Pulmonary artery endothelial cell (primary cell): ENCODE results near the gene SEMA5B. TPM values are rescaled to one million over a fixed set of nuclear protein-coding genes. Genes with fewer than 3 reads are reported as not detected.

Source experiments
- DNase-seq: peaks from one replicate; pipeline ENCODE4 v3.0.0-alpha.2; 2011; ENCODE audit warnings: low read depth, low spot score
- total RNA-seq: library from RNA; depleted of rRNA; stranded (reverse); fragments of >200 nt; gene quantifications from 2 replicates; pipeline ENCODE4 v1.2.3, GENCODE V29; 2014

SEMA5B gene
- total RNA-seq, 1 donor from 2014 or later: not detected

DNA sequence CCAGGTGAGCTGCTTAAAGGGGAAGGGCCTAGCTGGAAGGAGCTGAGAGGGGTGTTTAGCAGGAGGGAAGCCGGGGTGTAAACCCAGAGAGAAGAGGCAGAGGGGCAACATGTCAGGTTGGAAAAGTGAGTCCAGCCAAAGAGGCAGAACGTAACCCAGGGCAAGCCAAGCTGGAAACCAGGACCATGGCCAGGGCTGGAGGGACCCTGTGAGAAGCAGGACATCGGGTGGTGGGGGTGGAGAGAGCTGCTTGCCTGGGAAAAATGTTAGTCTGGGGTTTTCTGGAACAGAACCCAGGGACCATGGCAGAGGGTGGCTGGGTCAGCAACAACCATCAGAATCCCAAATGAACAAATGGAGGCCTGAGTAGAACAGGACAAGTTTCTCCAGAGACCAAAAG lies 32.6 kb downstream of the SEMA5B start:
- no peak for DNase-seq

GRCh38 chr3:122993124-122993978 lies 34.2 kb downstream of the SEMA5B start:
- no peak for DNase-seq

DNA sequence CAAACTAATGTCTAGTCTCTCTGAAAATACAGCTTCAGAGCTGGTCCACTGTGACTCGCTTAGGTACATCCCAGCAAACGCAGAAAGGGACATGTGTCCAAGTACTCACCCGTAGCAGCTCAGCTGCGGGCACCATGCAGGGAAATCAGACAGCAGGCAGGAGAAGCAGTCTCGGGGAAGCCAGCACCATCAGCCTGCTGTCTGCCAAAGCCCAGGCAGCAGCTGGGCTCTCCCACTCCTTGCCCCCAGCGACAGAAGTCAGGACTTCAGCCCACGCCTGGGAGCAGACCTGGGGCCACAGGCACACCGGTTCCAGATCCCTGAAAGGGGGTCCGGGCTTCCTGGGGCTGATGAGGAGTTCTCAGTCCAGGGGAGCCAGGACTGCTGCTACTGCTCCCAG lies 34.9 kb downstream of the SEMA5B start:
- no peak for DNase-seq

GRCh38 chr3:122992133-122992532 lies 35.4 kb downstream of the SEMA5B start:
- no peak for DNase-seq

DNA sequence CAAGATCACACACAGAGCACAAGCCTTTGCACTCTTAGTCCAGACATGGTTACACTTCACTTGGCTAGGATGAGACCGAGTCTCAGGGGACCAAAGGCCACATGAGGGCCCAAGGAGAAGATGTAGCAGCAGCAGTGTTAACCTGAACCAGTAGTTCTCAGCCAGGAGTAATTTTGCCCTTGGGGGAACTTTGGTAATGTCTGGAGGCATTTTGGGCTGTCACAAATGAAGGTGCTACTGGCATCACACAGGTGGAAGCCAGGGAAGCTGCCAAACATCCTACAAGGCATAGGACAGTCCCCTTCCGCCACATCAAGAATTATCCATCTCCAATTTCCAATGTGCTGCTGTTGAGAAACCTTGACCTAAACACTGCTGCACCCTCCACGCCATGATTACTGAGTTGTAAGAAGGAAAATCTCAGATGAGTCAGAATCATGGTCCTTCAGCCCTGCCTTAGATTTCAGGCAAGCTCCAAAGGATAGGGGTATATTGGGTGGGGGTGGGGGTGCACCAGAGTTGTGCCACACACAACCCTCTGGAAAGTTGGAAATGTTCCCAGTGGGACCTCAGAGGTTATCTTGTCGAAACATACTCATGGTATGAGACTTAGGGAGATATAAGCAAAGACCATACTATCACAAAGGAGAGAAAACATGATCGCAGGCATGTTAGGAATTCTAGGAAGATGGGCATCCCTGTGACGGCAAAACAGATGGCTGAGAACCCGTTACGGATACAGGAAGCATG lies 36.2 kb downstream of the SEMA5B start:
- DNase-seq: no peak

GRCh38 chr3:122989856-122990575 lies 37.5 kb downstream of the SEMA5B start:
- no peak for DNase-seq

GRCh38 chr3:122988508-122988907 lies 39.1 kb downstream of the SEMA5B start:
- no peak for DNase-seq

DNA sequence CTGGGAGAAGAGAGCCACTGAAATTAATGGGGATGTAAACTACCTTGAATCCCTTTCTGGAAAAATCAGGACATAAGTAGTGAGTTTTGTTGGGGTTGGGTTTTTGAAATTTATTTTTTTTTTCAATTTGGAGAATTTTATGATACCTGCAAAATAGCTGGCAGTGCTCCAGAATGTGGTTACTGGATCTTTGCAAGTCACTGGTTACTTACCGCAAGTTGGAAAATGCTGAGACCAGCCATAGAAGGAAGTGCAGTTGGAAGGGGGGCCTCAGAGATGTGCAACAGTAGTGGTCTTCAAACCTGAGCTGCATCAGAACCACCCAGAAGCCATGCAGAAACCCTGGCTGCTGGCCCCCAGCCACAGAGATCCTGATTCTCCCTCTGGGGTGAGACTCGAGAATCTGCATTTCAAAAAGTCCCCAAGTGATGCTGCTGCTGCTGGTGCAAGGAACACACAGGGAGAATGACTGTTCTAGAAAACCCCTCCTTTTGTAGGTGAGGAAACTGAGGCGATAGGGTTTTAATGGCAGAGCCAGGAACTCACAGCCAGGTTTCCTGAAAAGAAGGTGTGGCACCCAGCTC lies 39.7 kb downstream of the SEMA5B start:
- no peak for DNase-seq

- no peak for DNase-seq
Observed at GRCh38 chr3:122987231-122987630, 40.3 kb downstream of the SEMA5B start.

GRCh38 chr3:122986693-122987179 lies 40.8 kb downstream of the SEMA5B start:
- no peak for DNase-seq

DNA sequence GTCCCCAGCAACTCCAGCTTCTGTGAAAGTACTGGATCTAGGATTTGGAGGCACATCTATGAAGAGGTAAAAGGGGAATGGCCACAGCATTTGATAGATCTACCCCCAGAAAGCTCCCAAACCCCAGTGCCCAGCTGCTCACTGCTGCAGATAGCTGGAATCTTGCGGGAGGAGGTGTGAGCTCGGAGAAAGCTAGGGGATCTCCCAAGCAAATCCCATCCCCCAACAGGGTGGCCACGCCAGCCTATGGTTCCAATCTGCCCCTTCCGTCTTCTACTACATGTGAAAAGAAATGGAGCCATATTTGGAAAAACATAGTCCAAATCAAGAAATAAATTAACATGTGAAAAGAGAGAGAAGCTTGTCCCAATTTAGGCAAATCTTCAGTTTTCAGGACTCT lies 42.0 kb downstream of the SEMA5B start:
- DNase-seq: no peak

- DNase-seq: no peak
Observed at GRCh38 chr3:122984650-122985049, 42.9 kb downstream of the SEMA5B start.

GRCh38 chr3:122984007-122984406 lies 43.6 kb downstream of the SEMA5B start:
- DNase-seq: no peak

- DNase-seq: no peak
Observed at GRCh38 chr3:122982216-122983185, 45.1 kb downstream of the SEMA5B start.

- DNase-seq: no peak
Observed at GRCh38 chr3:122979211-122979610, 48.4 kb downstream of the SEMA5B start.

GRCh38 chr3:122978569-122978968 lies 49.0 kb downstream of the SEMA5B start:
- no peak for DNase-seq

- DNase-seq: no peak
Observed at GRCh38 chr3:122977746-122978466, 49.7 kb downstream of the SEMA5B start.

- DNase-seq: no peak
Observed at GRCh38 chr3:122975924-122976293, 51.7 kb downstream of the SEMA5B start.

- DNase-seq: no peak
Observed at GRCh38 chr3:122975163-122975923, 52.2 kb downstream of the SEMA5B start.
